ENCODE data around the gene ZNRF3.

- no peak for TF ChIP-seq CTCF (IDR thresholded peaks at IDR 0.05)
- no peak for TF ChIP-seq ZFX (IDR thresholded peaks at IDR 0.05; ENCODE audit: borderline replicate concordance)
Measured at GRCh38 chr22:29006346-29006745, 123.0 kb downstream of the ZNRF3 start.
